ENCODE results near the gene TXK. TPM values are rescaled to one million over a fixed set of nuclear protein-coding genes. Genes with fewer than 3 reads are reported as not detected.

TXK gene
- total and polyA plus RNA-seq, 10 of the 15 experiments (the other 5 are each of a cell fraction or from before 2014, with no cell fraction given) = 0.44 to 2.9 (median 1.4) TPM

DNA sequence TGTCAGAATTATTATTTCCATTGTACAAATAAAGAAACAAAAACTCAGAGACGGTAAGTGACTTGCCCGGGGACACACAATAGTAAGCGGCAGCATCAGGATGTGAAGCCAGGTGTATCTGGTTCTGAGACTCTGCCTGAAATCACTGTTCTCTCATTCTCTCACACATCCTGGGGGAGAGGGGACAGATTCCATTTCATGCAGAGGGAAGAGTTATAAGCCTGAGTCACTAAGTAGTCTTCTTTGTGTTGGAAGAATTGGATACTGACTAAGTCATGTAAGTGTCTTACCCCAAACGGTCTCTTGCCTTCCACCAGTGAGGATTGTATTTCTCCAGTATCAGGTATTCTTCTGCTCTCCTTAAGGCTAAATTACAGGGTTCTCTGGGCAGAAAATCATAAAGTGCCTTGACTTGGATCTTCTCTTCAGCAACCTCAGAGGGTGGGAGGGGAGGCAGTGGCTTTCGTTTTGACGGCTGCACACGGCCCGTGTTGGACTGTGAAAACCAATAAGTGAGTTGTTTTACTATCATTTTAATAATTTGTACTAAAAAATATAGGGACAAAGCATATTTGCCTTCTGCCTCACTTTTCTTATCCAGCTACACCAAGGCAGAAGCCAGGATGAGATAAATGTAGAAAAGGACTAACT is 21.9 kb downstream of the TXK start (continued):
- TF ChIP-seq PAX8 (IDR thresholded peaks at IDR 0.05) (no peak), PBX3 (IDR thresholded peaks at IDR 0.05; ENCODE audit: insufficient replicate concordance, low read depth, low read length) (no peak), NFXL1 (IDR thresholded peaks at IDR 0.05; ENCODE audit: borderline replicate concordance) (no peak), ZNF384 (IDR thresholded peaks at IDR 0.05; ENCODE audit: borderline replicate concordance, low read depth, low read length) (no peak), ATF3 (IDR thresholded peaks at IDR 0.05; ENCODE audit: borderline replicate concordance, extremely low read depth, low read depth, low read length) (no peak)

GRCh38 chr4:48110452-48110978 is 23.5 kb downstream of the TXK start:
- FAIRE-seq = no peak
- DNase-seq (ENCODE audit: low read depth, low spot score) = no peak
- H2AFZ ChIP-seq (ENCODE audit: control insufficient read depth, low read depth, low read length) = no peak overlapping the region
- H3K27ac ChIP-seq (ENCODE audit: control insufficient read depth, insufficient read depth) = no peak overlapping the region
- ChIA-PET POLR2A (no interaction called here), CTCF (interaction anchor here (0.9 to 4.3 kb wide), 9 partner anchors 13 to 184 kb away, joined by 3 to 28 read pairs (median 11); no protein-coding TSS in a partner anchor), SMC1A (ENCODE audit: uncharacterized antibody, unreplicated experiment) (interaction anchor here (1.2 to 2.4 kb wide), 5 partner anchors 8 to 172 kb away, joined by 3 to 21 read pairs (median 4); no protein-coding TSS in a partner anchor), RAD21 (ENCODE audit: unreplicated experiment) (interaction anchor here (1.0 kb wide), 1 partner anchor 163 kb away, joined by 3 read pairs; no protein-coding TSS in a partner anchor)
- H3K9me3 ChIP-seq (replicated peaks; ENCODE audit: control insufficient read depth, insufficient read depth, low read length) = no peaks in the 10 kb centered on the region
- no TSS peak for BruUV-seq (replicated peaks)
- no peak overlapping the region for H3K9ac ChIP-seq (ENCODE audit: control insufficient read depth, insufficient read depth, low read length)
- no peaks in the 10 kb centered on the region for H4K20me1 ChIP-seq (ENCODE audit: control insufficient read depth, insufficient read depth)
- intact Hi-C loops (cut with micrococcal nuclease; ENCODE audit: unreplicated experiment) = no loop called here
- no peak for ATAC-seq
- no peaks in the 10 kb centered on the region for H3K4me1 ChIP-seq (ENCODE audit: control insufficient read depth, insufficient read depth, low read length)
- no peaks in the 10 kb centered on the region for H3K79me2 ChIP-seq (ENCODE audit: control insufficient read depth, insufficient read depth, low read length)
- WGBS (ENCODE audit: insufficient coverage, insufficient replicate concordance, low lambda C conversion rate, missing lambda C conversion rate) = 88% methylated on average over 1 of the region's 1 CpG
- no peak overlapping the region for H3K4me3 ChIP-seq
- H3K27me3 ChIP-seq (replicated peaks in 1 of 2; ENCODE audit: control insufficient read depth in 2 of 2, insufficient read depth in 2 of 2, low read length in 1 of 2) = no peaks in the 10 kb centered on the region
- in situ Hi-C loops (cut with MboI) = no loop called here
- H3K4me2 ChIP-seq (ENCODE audit: control insufficient read depth, insufficient read depth) = no peak overlapping the region
- H3K36me3 ChIP-seq (ENCODE audit: control insufficient read depth in 2 of 2, insufficient read depth in 2 of 2, low read length in 1 of 2) = no peaks in the 10 kb centered on the region
- TF ChIP-seq HCFC1 (IDR thresholded peaks at IDR 0.05; ENCODE audit: low read length) = no peak
- no peak for TF ChIP-seq BACH1 (IDR thresholded peaks at IDR 0.05; ENCODE audit: borderline replicate concordance)
- no peak for TF ChIP-seq SMAD5 (IDR thresholded peaks at IDR 0.05; ENCODE audit: low read depth)
- no peak for TF ChIP-seq SREBF2 (IDR thresholded peaks at IDR 0.05; ENCODE audit: low read length)
- no peak for TF ChIP-seq ZBTB40 (IDR thresholded peaks at IDR 0.05; ENCODE audit: borderline replicate concordance)
- TF ChIP-seq IRF3 (IDR thresholded peaks at IDR 0.05) = no peak
- TF ChIP-seq NKRF (conservative IDR thresholded peaks at IDR 0.05) = no peak
- no peak for TF ChIP-seq MYB (IDR thresholded peaks at IDR 0.05; ENCODE audit: borderline replicate concordance, low read depth, low read length)

Measured in GM12878 (cell line).